Skeletal muscle tissue (tissue), 4 donors: ENCODE data around the gene TMEM107. TPM values are rescaled to one million over a fixed set of nuclear protein-coding genes. Genes with fewer than 3 reads are reported as not detected.
A peak's percentile ranks its signal among the peaks of the same experiment; 100 is the strongest.

Source experiments
- H3K27ac ChIP-seq: one replicate; pipeline ENCODE4 v1.7.0; 2013; ENCODE audit warnings: mild to moderate bottlenecking, low read depth, low read length, inconsistent platforms
- H3K27me3 ChIP-seq, 3 donors: one replicate each; pipeline ENCODE4 v1.7.0; 2013; ENCODE audit warnings: low read length in 3 of 3; ENCODE audit not compliant: control insufficient read depth in 3 of 3, insufficient read depth in 3 of 3
- H3K36me3 ChIP-seq, 3 donors: one replicate each; pipeline ENCODE4 v1.7.0; 2013; ENCODE audit warnings: low read length in 3 of 3; ENCODE audit not compliant: control insufficient read depth in 3 of 3, insufficient read depth in 3 of 3
- H3K4me1 ChIP-seq, 3 donors: one replicate each; pipeline ENCODE4 v1.7.0; 2013; ENCODE audit warnings: low read length in 3 of 3, mild to moderate bottlenecking in 3 of 3; ENCODE audit not compliant: control insufficient read depth in 3 of 3, insufficient read depth in 3 of 3
- H3K4me3 ChIP-seq, 3 donors: one replicate each; pipeline ENCODE4 v1.7.0; 2013; ENCODE audit warnings: low read length in 3 of 3
- H3K9ac ChIP-seq, 3 donors: one replicate each; pipeline ENCODE4 v1.7.0; 2013; ENCODE audit warnings: low read length in 3 of 3, mild to moderate bottlenecking in 3 of 3, moderate library complexity in 2 of 3, low read depth in 1 of 3
- H3K9me3 ChIP-seq, 3 donors: one replicate each; pipeline ENCODE4 v1.7.0; 2013; ENCODE audit warnings: low read length in 3 of 3; ENCODE audit not compliant: control insufficient read depth in 3 of 3
- total RNA-seq: library from RNA; depleted of rRNA; stranded (reverse); fragments of >200 nt; gene quantifications from one replicate; pipeline ENCODE4 v1.2.3, GENCODE V29; 2014
- donor health status: Osteomylitis.

Gene TMEM107
- total RNA-seq, 1 donor from 2014 or later = 25.1 TPM

GRCh38 chr17:8212312-8213180 lies 36.4 kb upstream of the TMEM107 start:
- H3K36me3 ChIP-seq = no peaks in the 10 kb centered on the region
- no peak overlapping the region for H3K9ac ChIP-seq
- peaks cover 8 to 14% (median 10%) of the 10 kb centered on the region in 3 donors for H3K4me1 ChIP-seq
- no peak overlapping the region for H3K27ac ChIP-seq
- H3K9me3 ChIP-seq = no peaks in the 10 kb centered on the region
- no peak overlapping the region for H3K4me3 ChIP-seq
- H3K27me3 ChIP-seq = peaks cover 0 to 3% (median 0%) of the 10 kb centered on the region in 3 donors

GRCh38 chr17:8210761-8211458 lies 34.7 kb upstream of the TMEM107 start:
- H3K27ac ChIP-seq = peak overlapping the region; percentile 52
- H3K9me3 ChIP-seq = no peaks in the 10 kb centered on the region
- H3K27me3 ChIP-seq = peaks cover 0 to 3% (median 0%) of the 10 kb centered on the region in 3 donors

DNA sequence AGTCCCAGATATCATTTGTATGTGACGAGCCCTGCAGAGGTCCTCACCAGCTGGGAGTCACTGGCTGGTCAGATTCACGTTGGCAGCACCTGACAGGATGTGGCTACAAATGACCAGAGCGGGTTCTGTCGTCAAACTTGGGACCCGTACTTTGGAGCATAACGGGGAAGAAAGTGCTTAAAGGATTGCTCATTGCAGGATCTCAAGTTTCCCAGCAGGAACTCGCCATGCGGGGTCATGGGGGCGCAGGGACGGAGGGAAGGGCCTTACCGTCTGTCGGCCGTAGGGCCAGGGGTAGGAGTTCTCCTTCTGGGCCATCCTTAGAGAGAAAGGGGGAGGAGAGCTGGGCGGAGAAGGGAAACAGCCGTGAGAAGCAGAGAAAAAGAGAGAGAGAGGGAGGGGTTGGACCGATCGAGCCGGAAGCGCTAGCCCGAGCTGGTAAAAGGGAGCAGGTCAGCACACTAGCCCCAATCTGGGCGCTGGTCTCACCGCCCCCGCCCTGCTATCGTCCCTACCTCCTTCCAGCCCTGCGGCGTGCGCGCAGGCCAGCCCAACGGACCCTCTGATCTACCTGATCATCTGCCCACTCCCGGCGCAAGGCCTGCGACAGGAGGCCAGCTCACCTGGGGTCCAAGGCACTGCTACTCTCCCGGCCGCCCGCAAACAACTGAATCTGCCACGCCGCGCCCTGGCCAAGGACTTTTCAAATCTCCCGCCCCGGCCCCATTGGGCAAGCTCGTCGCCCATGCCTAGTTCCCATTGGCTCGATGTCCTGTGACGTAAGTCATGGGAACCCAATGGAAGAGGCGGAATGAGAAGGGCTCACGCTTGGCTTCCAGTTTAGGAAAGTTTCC lies 34.0 kb upstream of the TMEM107 start, which contains the start of gene AURKB:
TSS of gene AURKB (minus strand) at position 669 of the 854 bp plus-strand sequence. CDS start at position 318, 351 bp downstream.
- Histone ChIP-seq H3K27me3 (peaks cover 0 to 3% (median 0%) of the 10 kb centered on the region in 3 donors), H3K36me3 (no peaks in the 10 kb centered on the region), H3K4me1 (peaks cover 8 to 14% (median 10%) of the 10 kb centered on the region in 3 donors), H3K9me3 (no peaks in the 10 kb centered on the region), H3K27ac (peak within 1 kb of the TSS; percentile 52), H3K9ac (peak within 1 kb of the TSS; percentile 25 to 65 (median 63)), H3K4me3 (peak within 1 kb of the TSS; percentile 49 to 73 (median 72))

More at GRCh38 chr17:8210761-8211458, 34.7 kb upstream of the TMEM107 start:
- Histone ChIP-seq H3K4me1 (peaks cover 8 to 14% (median 10%) of the 10 kb centered on the region in 3 donors), H3K36me3 (no peaks in the 10 kb centered on the region), H3K9ac (peak overlapping the region; percentile 25 to 65 (median 63)), H3K4me3 (peak overlapping the region; percentile 49 to 73 (median 72))

DNA sequence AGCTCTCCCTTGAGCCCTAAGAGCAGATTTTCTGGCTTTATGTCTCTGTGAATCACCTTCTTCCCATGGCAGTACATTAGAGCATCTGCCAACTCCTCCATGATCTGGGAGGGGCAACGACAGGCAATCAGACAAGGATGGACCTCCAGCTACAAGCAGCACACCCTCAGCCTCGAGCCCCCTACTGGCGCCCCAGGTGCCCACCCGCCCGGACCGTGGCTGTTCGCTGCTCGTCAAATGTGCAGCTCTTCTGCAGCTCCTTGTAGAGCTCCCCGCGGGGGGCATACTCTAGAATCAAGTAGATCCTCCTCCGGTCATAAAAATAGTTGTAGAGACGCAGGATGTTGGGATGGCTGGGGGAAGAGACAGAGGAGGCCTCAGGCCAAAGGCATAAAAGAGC lies 30.4 kb upstream of the TMEM107 start:
- no peaks in the 10 kb centered on the region for H3K36me3 ChIP-seq
- no peak overlapping the region for H3K27ac ChIP-seq
- no peak overlapping the region for H3K4me3 ChIP-seq
- no peaks in the 10 kb centered on the region for H3K9me3 ChIP-seq
- H3K9ac ChIP-seq = no peak overlapping the region
- peaks cover 8 to 14% (median 10%) of the 10 kb centered on the region in 3 donors for H3K4me1 ChIP-seq
- H3K27me3 ChIP-seq = no peaks in the 10 kb centered on the region

DNA sequence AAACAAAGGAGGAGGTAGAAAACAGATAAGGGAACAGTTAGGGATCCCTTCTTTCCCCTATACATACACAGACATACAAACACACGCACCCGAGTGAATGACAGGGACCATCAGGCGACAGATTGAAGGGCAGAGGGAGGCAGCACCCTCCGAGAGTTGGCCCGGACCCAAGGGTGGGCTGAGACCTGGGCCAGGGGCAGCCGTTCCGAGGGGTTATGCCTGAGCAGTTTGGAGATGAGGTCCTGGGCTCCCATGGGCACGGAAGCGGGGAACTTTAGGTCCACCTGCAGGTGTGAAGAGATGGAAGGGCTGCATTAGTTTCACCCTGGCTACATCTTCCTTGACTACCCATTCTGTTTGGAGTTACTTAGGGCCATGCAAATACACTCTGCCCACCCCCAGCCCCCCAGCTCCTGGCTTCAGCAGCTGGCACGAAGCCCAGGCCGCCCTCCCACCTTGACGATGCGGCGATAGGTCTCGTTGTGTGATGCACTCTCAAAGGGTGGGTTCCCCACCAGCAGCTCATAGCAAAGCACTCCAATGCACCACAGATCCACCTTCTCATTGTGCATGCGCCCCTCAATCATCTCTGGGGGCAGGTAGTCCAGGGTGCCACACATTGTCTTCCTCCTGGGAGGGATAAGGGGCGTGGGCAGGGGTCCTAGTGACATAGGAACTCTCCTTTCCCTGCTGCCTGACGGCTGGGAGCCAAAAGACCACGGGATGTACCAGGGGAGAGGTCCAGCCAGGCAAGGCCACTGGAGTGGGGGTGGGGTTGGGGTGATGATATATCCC lies 28.8 kb upstream of the TMEM107 start:
- no peak overlapping the region for H3K27ac ChIP-seq
- no peaks in the 10 kb centered on the region for H3K36me3 ChIP-seq
- no peak overlapping the region for H3K9ac ChIP-seq
- H3K9me3 ChIP-seq = no peaks in the 10 kb centered on the region
- H3K27me3 ChIP-seq = no peaks in the 10 kb centered on the region
- peaks cover 1 to 3% (median 1%) of the 10 kb centered on the region in 3 donors for H3K4me1 ChIP-seq
- no peak overlapping the region for H3K4me3 ChIP-seq

DNA sequence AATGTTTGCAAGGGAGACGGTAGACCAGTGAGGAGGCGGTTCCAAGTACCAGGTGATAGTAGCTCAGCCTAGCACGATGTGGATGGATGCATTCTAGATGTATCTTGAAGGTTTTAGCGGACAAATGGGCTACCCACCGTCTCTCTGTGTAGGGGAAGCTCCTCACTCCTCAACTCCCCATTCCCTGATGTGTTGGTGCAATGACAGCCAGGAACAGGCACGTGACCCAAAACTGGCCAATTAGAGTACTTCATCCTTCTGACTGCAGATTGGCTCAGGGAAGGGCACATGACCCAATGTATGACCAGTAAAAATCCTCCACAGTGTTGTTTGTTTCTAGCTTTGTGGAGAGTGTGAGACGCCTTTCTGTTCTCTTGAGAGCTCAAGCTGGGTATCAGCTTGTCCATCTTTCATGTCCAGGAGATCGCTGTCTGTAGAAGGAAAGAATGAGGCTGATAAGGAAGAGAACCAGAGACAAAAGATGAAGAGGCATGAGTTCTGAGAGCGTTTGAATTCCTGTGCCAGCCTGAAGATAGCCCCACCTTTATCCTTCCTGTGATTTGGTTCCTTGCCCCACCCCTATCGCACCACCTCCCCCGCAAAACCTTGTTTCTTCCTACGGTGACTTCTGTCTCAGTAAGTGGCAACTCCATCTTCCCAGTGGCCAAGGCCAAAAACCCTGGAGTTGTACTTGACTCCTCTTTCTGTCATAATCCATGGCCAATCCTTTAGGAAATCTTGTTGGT lies 16.1 kb upstream of the TMEM107 start:
- Histone ChIP-seq H3K4me3 (peak overlapping the region; percentile 59 to 73 (median 66)), H3K36me3 (no peaks in the 10 kb centered on the region), H3K27ac (peak overlapping the region; percentile 74), H3K9ac (peak overlapping the region; percentile 69 to 81 (median 76)), H3K9me3 (no peaks in the 10 kb centered on the region), H3K27me3 (no peaks in the 10 kb centered on the region), H3K4me1 (peaks cover 36 to 45% (median 42%) of the 10 kb centered on the region in 3 donors)

DNA sequence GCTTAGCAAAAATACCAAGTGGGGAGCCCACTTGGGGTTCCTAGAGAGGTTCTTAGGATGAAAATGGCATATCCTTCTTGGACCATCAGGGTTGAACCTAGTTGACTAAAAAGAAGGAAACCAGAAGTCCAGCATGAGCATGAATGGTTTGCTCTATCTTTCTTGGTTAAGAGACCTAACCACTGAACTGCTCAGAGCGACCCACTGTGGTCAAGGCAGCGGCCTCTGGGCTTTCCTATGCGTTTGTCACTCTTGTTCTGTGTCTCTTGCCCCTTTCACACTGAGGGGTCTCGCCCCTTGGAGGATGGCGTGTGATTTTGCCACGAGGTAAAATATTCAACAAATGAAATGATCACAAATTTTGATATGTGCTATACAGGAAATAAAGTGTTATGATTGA lies 14.3 kb upstream of the TMEM107 start:
- Histone ChIP-seq H3K9ac (peak overlapping the region; percentile 68 to 89 (median 84)), H3K4me3 (peak overlapping the region; percentile 38 to 68 (median 60))

DNA sequence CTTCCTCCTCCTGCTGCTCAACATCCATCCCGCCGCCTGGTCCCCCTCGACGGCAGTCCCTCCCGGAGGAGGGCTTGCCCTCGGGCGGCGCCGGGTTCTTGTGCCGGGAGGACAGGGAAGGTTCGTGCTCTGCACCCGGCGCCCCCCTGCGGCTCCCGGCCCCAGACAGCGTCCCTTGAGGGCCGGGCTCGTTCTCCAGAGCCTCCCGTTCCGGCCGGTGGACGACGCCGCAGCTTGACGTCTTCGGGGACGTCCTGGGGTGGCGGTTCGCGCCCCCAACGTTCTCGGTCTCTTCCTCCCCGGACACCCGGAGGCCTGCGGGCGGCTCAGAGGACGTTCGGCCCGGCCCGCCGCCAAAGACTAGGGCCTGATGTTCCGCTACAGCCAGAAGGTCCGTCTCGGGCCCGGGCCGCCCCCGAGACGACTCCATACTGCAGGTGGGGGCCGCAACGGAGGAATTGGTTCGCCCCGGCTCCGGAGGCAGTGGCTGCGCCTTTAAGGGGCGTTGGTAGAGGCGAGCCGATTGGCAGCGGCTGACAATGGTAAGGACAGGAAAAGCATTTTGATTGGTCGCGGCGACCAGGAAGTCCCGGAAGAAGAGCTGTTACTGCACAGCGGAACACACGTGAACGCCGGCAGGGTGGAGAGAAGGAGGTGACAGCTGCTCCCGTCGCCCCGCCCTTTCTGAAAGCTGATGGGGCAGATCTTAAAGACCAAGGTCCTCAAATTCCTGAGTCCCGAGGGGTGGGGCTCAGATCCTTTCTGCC lies 13.7 kb upstream of the TMEM107 start, which contains the start of gene BORCS6:
TSS of gene BORCS6 (minus strand) at position 470 of the 767 bp plus-strand sequence. CDS start at position 430, 40 bp downstream.
- Histone ChIP-seq H3K9me3 (no peaks in the 10 kb centered on the region), H3K36me3 (no peaks in the 10 kb centered on the region), H3K4me1 (peaks cover 47 to 51% (median 49%) of the 10 kb centered on the region in 3 donors), H3K4me3 (peak within 1 kb of the TSS; percentile 81 to 96 (median 94)), H3K9ac (peak within 1 kb of the TSS; percentile 83 to 89 (median 84)), H3K27ac (peak within 1 kb of the TSS; percentile 88), H3K27me3 (no peaks in the 10 kb centered on the region)

More for the DNA sequence above, 14.3 kb upstream of the TMEM107 start:
- no peaks in the 10 kb centered on the region for H3K9me3 ChIP-seq
- no peaks in the 10 kb centered on the region for H3K36me3 ChIP-seq
- peak overlapping the region; percentile 88 for H3K27ac ChIP-seq
- no peaks in the 10 kb centered on the region for H3K27me3 ChIP-seq
- peaks cover 47 to 51% (median 49%) of the 10 kb centered on the region in 3 donors for H3K4me1 ChIP-seq
